Fibroblast of lung (primary cell): ENCODE measurements around the gene WDR72. TPM values are rescaled to one million over a fixed set of nuclear protein-coding genes. Genes with fewer than 3 reads are reported as not detected.

Source experiments
- DNase-seq, 2 donors: peaks; one replicate each; pipeline versions ENCODE4 v3.0.0 to v3.0.0-alpha.2; 2010; ENCODE audit warnings: low read depth in 2 of 2
- H2AFZ ChIP-seq: 2 replicates; pipeline ENCODE4 v1.5.1; 2012; ENCODE audit warnings: low read length, control low read depth, inconsistent platforms
- H3K27ac ChIP-seq: 2 replicates; pipeline ENCODE4 v1.5.1; 2011; ENCODE audit warnings: low read length, control low read depth; ENCODE audit not compliant: insufficient read depth
- H3K27me3 ChIP-seq: 2 replicates; pipeline ENCODE4 v1.5.1; 2011; ENCODE audit warnings: mild to moderate bottlenecking, low read length; ENCODE audit not compliant: control insufficient read depth, insufficient read depth
- H3K36me3 ChIP-seq: 2 replicates; pipeline ENCODE4 v1.5.1; 2011; ENCODE audit warnings: low read length; ENCODE audit not compliant: control insufficient read depth, insufficient read depth
- H3K4me1 ChIP-seq: 2 replicates; pipeline ENCODE4 v1.5.1; 2011; ENCODE audit warnings: low read length; ENCODE audit not compliant: control insufficient read depth, insufficient read depth; ENCODE audit errors: extremely low read depth
- H3K4me2 ChIP-seq: 2 replicates; pipeline ENCODE4 v1.5.1; 2011; ENCODE audit warnings: low read length, control low read depth; ENCODE audit not compliant: insufficient read depth; ENCODE audit errors: extremely low read depth
- H3K4me3 ChIP-seq, 4 experiments: fragments of 200-600 bp in 1 of 4; sonication (generic) in 1 of 4; replicated peaks in 1 of 4; 2 replicates each; pipeline ENCODE4 v1.5.1; 2011 to 2016; ENCODE audit warnings: low read length in 4 of 4, low read depth in 3 of 4, mild to moderate bottlenecking in 3 of 4, control low read depth in 2 of 4, inconsistent platforms in 1 of 4, mixed read lengths in 1 of 4; ENCODE audit not compliant: insufficient read depth in 1 of 4; ENCODE audit errors: control extremely low read depth in 1 of 4
- H3K79me2 ChIP-seq: 2 replicates; pipeline ENCODE4 v1.5.1; 2012; ENCODE audit warnings: mild to moderate bottlenecking, low read length, inconsistent platforms; ENCODE audit not compliant: control insufficient read depth, insufficient read depth
- H3K9ac ChIP-seq: 2 replicates; pipeline ENCODE4 v1.5.1; 2011; ENCODE audit warnings: mild to moderate bottlenecking, low read length, control low read depth; ENCODE audit not compliant: insufficient read depth
- H3K9me3 ChIP-seq: 2 replicates; pipeline ENCODE4 v1.5.1; 2012; ENCODE audit warnings: low read depth, low read length; ENCODE audit not compliant: control insufficient read depth, insufficient read depth
- H4K20me1 ChIP-seq: 2 replicates; pipeline ENCODE4 v1.5.1; 2011; ENCODE audit warnings: low read length; ENCODE audit not compliant: control insufficient read depth, insufficient read depth; ENCODE audit errors: extremely low read depth
- CTCF ChIP-seq, 2 donors: IDR thresholded peaks in 1 of 2; conservative IDR thresholded peaks in 1 of 2; 1 replicate in 1 of 2; 2 replicates in 1 of 2; pipeline ENCODE4 v1.5.1; 2011 to 2012; ENCODE audit warnings: low read length in 2 of 2, control low read depth in 1 of 2, inconsistent platforms in 1 of 2, low read depth in 1 of 2, mild to moderate bottlenecking in 1 of 2
- EZH2 ChIP-seq: IDR thresholded peaks from 2 replicates; pipeline ENCODE4 v1.5.1; 2012; ENCODE audit warnings: low read length, control low read depth, mild to moderate bottlenecking; ENCODE audit errors: missing control alignments
- polyA plus RNA-seq, 2 donors: library from polyadenylated mRNA; depleted of rRNA in 1 of 2; stranded (reverse) in 1 of 2; unstranded in 1 of 2; fragments of >200 nt; gene quantifications; 2 replicates each; pipeline ENCODE4 v1.2.1, GENCODE V29; 2011 to 2012; ENCODE audit warnings: missing spikeins in 1 of 2
- total RNA-seq: library from RNA; depleted of rRNA; stranded (reverse); fragments of >200 nt; gene quantifications from 2 replicates; pipeline ENCODE4 v1.2.1, GENCODE V29; 2014

WDR72 gene
- total and polyA plus RNA-seq, 2 donors (not counting 1 experiment from before 2014, with no cell fraction given): not detected

- H3K4me1 ChIP-seq: no peaks in the 10 kb centered on the region
- H2AFZ ChIP-seq: no peak overlapping the region
- H3K79me2 ChIP-seq: no peaks in the 10 kb centered on the region
- no peak overlapping the region for H3K9ac ChIP-seq
- no peaks in the 10 kb centered on the region for H3K36me3 ChIP-seq
- no peak for DNase-seq
- TF ChIP-seq CTCF (conservative IDR thresholded peaks at IDR 0.05 in 1 of 2, IDR thresholded peaks at IDR 0.05 in 1 of 2; ENCODE audit: low read depth in 1 of 2, low read length in 2 of 2) (no peak), EZH2 (no peak)
- H3K4me2 ChIP-seq: no peak overlapping the region
- H3K27me3 ChIP-seq: no peaks in the 10 kb centered on the region
- no peak overlapping the region for H3K27ac ChIP-seq
- H3K4me3 ChIP-seq: no peak overlapping the region
- H3K9me3 ChIP-seq: no peaks in the 10 kb centered on the region
- no peaks in the 10 kb centered on the region for H4K20me1 ChIP-seq
Observed at GRCh38 chr15:53752406-53752805, 7.1 kb downstream of the WDR72 start.

DNA sequence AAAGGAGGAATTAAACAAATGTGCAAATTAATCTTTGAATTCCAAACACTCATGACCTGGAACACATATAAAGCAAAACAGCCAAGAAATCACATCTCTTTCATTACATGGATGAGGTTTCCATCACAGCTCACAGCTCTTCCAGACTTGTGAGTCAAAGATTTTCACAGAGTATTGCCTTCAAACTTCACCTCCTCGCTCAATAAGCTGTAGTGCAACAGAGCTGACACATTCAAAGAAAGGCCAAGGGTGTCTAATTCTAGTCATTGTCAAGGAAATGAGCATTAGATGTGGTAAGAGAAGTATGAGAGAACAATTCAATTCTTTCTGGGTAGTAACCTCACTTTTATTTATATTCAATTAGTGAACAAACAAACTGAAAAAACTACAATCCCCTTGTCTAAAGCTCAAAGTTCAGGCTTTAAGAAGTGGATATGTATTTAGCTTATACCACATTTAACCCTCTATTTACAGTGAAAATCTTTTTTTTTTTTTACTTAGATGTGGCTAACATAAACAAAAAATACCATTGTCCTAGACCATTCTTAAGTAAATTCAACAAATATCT is 11.9 kb downstream of the WDR72 start:
- DNase-seq: no peak
- Histone ChIP-seq H3K9ac (no peak overlapping the region), H3K79me2 (no peaks in the 10 kb centered on the region), H3K9me3 (no peaks in the 10 kb centered on the region), H3K4me2 (no peak overlapping the region), H4K20me1 (no peaks in the 10 kb centered on the region), H3K27ac (no peak overlapping the region), H3K4me1 (no peaks in the 10 kb centered on the region), H3K27me3 (no peaks in the 10 kb centered on the region), H2AFZ (no peak overlapping the region), H3K36me3 (no peaks in the 10 kb centered on the region), H3K4me3 (no peak overlapping the region)
- no peak for TF ChIP-seq EZH2
- no peak for TF ChIP-seq CTCF (conservative IDR thresholded peaks at IDR 0.05 in 1 of 2, IDR thresholded peaks at IDR 0.05 in 1 of 2; ENCODE audit: low read depth in 1 of 2, low read length in 2 of 2)

DNA sequence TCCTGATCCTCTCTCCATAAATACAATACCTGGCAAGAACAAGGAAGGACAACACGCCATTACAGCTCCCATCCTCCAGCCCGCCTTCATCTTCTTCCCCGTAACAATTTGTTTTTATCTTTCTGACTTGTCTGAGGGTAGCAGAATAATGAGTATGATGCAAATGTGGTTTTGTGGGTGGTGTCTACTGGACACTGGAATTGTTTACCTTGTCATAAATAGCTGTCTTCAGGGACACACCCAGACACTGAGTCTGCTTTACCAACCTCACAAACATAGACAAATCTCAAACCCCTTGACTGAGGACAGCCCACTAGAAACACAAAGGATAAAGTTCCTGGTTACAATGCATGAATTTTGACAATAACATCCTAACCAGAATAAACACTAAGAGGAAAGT is 13.4 kb downstream of the WDR72 start:
- no peak for TF ChIP-seq EZH2
- no peak for TF ChIP-seq CTCF (conservative IDR thresholded peaks at IDR 0.05 in 1 of 2, IDR thresholded peaks at IDR 0.05 in 1 of 2; ENCODE audit: low read depth in 1 of 2, low read length in 2 of 2)
- no peaks in the 10 kb centered on the region for H3K79me2 ChIP-seq
- no peaks in the 10 kb centered on the region for H3K36me3 ChIP-seq
- no peak overlapping the region for H3K27ac ChIP-seq
- no peak overlapping the region for H3K4me2 ChIP-seq
- H4K20me1 ChIP-seq: no peaks in the 10 kb centered on the region
- H3K4me1 ChIP-seq: no peaks in the 10 kb centered on the region
- no peak for DNase-seq
- H3K27me3 ChIP-seq: no peaks in the 10 kb centered on the region
- H3K4me3 ChIP-seq: no peak overlapping the region
- H2AFZ ChIP-seq: no peak overlapping the region
- no peak overlapping the region for H3K9ac ChIP-seq
- H3K9me3 ChIP-seq: no peaks in the 10 kb centered on the region
